ENCODE data around the gene INPP5D. TPM values are rescaled to one million over a fixed set of nuclear protein-coding genes. Genes with fewer than 3 reads are reported as not detected.

Gene INPP5D
- total RNA-seq, 2 donors from 2014 or later = 0.66 to 3.0 TPM

- 90 to 94% methylated on average over 6 of the region's 6 CpGs for WGBS, 2 experiments (ENCODE audit: insufficient coverage in 1 of 2, insufficient read length in 1 of 2)
- no peak overlapping the region for H3K27ac Mint-ChIP-seq
- H3K27me3 Mint-ChIP-seq (ENCODE audit: insufficient read depth) = no peaks in the 10 kb centered on the region
- Histone ChIP-seq H3K27me3 (ENCODE audit: control insufficient read depth, insufficient read depth, low read length, poor library complexity, severe bottlenecking) (no peaks in the 10 kb centered on the region), H3K4me1 (ENCODE audit: control insufficient read depth, insufficient read depth, low read length) (no peaks in the 10 kb centered on the region), H3K27ac (ENCODE audit: low read depth, low read length) (no peak overlapping the region), H3K9me3 (ENCODE audit: control insufficient read depth, low read length) (peaks cover 10% of the 10 kb centered on the region), H3K9ac (ENCODE audit: extremely low read depth, low read length, poor library complexity, severe bottlenecking) (no peak overlapping the region), H3K36me3 (ENCODE audit: control insufficient read depth, insufficient read depth, low read length) (no peaks in the 10 kb centered on the region), H3K4me3 (ENCODE audit: low read length) (no peak overlapping the region)
- peaks cover 4% of the 10 kb centered on the region for H3K4me1 Mint-ChIP-seq
- peak; percentile 62 for DNase-seq
- no peak for TF ChIP-seq CTCF (conservative IDR thresholded peaks at IDR 0.05)
- peaks cover 15% of the 10 kb centered on the region for H3K9me3 Mint-ChIP-seq
- no peak overlapping the region for H3K4me3 Mint-ChIP-seq
- no peaks in the 10 kb centered on the region for H3K36me3 Mint-ChIP-seq (ENCODE audit: low read depth)
Measured at GRCh38 chr2:233075141-233075965, 15.2 kb downstream of the INPP5D start.

- peak; percentile 65 for DNase-seq
- Histone ChIP-seq H3K9me3 (ENCODE audit: control insufficient read depth, low read length) (peaks cover 10% of the 10 kb centered on the region), H3K27me3 (ENCODE audit: control insufficient read depth, insufficient read depth, low read length, poor library complexity, severe bottlenecking) (no peaks in the 10 kb centered on the region), H3K4me3 (ENCODE audit: low read length) (no peak overlapping the region), H3K36me3 (ENCODE audit: control insufficient read depth, insufficient read depth, low read length) (no peaks in the 10 kb centered on the region), H3K9ac (ENCODE audit: extremely low read depth, low read length, poor library complexity, severe bottlenecking) (no peak overlapping the region), H3K4me1 (ENCODE audit: control insufficient read depth, insufficient read depth, low read length) (no peaks in the 10 kb centered on the region), H3K27ac (ENCODE audit: low read depth, low read length) (no peak overlapping the region)
- no peak for TF ChIP-seq CTCF (conservative IDR thresholded peaks at IDR 0.05)
- 50 to 53% methylated on average over 2 of the region's 2 CpGs for WGBS, 2 experiments (ENCODE audit: insufficient coverage in 1 of 2, insufficient read length in 1 of 2)
- Mint-ChIP-seq H3K9me3 (peaks cover 11% of the 10 kb centered on the region), H3K4me1 (peaks cover 4% of the 10 kb centered on the region), H3K27me3 (ENCODE audit: insufficient read depth) (no peaks in the 10 kb centered on the region), H3K4me3 (no peak overlapping the region), H3K36me3 (ENCODE audit: low read depth) (no peaks in the 10 kb centered on the region), H3K27ac (no peak overlapping the region)
Measured at GRCh38 chr2:233075966-233076339, 15.8 kb downstream of the INPP5D start.

- Mint-ChIP-seq H3K4me1 (peaks cover 4% of the 10 kb centered on the region), H3K4me3 (no peak overlapping the region), H3K27me3 (ENCODE audit: insufficient read depth) (no peaks in the 10 kb centered on the region), H3K27ac (no peak overlapping the region), H3K36me3 (ENCODE audit: low read depth) (no peaks in the 10 kb centered on the region), H3K9me3 (peaks cover 5% of the 10 kb centered on the region)
- H3K9me3 ChIP-seq (ENCODE audit: control insufficient read depth, low read length) = peaks cover 3% of the 10 kb centered on the region
- H3K9ac ChIP-seq (ENCODE audit: extremely low read depth, low read length, poor library complexity, severe bottlenecking) = no peak overlapping the region
- no peaks in the 10 kb centered on the region for H3K27me3 ChIP-seq (ENCODE audit: control insufficient read depth, insufficient read depth, low read length, poor library complexity, severe bottlenecking)
- no peaks in the 10 kb centered on the region for H3K36me3 ChIP-seq (ENCODE audit: control insufficient read depth, insufficient read depth, low read length)
- WGBS, 2 experiments (ENCODE audit: insufficient coverage in 1 of 2, insufficient read length in 1 of 2) = 93 to 100% methylated on average over 1 to 3 of the region's 3 CpGs
- TF ChIP-seq CTCF (conservative IDR thresholded peaks at IDR 0.05) = no peak
- no peak overlapping the region for H3K4me3 ChIP-seq (ENCODE audit: low read length)
- H3K4me1 ChIP-seq (ENCODE audit: control insufficient read depth, insufficient read depth, low read length) = no peaks in the 10 kb centered on the region
- H3K27ac ChIP-seq (ENCODE audit: low read depth, low read length) = no peak overlapping the region
- no peak for DNase-seq
Measured at GRCh38 chr2:233076749-233077148, 16.6 kb downstream of the INPP5D start.
